ENCODE results near the gene RASGRP1.

RASGRP1 gene

DNA sequence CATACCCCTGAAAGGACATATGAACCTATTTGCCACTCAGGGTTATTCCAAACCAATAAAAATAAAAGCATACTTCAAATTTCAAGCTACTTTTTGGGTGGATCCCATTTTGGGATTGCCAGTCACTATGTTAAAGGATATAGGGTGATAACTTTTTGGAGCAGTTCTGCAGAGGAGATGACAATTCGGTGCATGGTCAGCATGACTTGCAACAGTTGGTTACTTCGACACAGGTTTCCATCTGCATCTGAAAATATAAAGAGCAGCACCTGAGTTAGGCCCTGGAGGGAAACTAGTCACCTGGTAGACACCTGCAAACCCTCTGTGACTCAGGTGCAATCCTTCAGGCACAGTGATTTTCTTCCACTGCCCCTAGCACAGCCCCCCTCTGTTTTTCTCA lies 38.5 kb downstream of the RASGRP1 start:
- H3K27ac ChIP-seq = no peak overlapping the region
- no peak for TF ChIP-seq CTCF (conservative IDR thresholded peaks at IDR 0.05)

DNA sequence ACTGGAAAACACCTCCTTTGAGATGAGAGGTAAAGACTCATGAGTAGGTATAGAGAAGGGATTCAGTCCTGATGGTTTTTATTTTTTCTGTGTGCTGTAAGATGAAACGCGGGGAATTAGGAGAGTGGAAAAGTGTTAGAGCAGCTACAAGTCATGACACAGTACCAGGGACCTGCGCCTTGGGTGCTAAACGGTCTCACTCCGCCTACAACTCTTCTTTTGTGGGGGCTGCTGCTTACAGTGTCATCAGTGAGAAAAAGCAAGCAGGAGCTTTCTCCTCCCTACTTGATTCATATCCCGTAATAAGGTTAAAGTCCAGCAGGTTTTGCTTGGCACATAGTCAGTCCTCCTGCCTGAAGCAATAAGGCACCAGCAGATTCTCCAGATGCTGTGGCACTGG lies 39.1 kb downstream of the RASGRP1 start:
- no peak overlapping the region for H3K27ac ChIP-seq

GRCh38 chr15:38524156-38524555 lies 40.5 kb downstream of the RASGRP1 start:
- no peak for TF ChIP-seq CTCF (conservative IDR thresholded peaks at IDR 0.05)

More for the DNA sequence above, 39.1 kb downstream of the RASGRP1 start:
- no peak for TF ChIP-seq CTCF (conservative IDR thresholded peaks at IDR 0.05)

GRCh38 chr15:38522922-38523321 lies 41.7 kb downstream of the RASGRP1 start:
- H3K27ac ChIP-seq = no peak overlapping the region
- no peak for TF ChIP-seq CTCF (conservative IDR thresholded peaks at IDR 0.05)

More at GRCh38 chr15:38524156-38524555, 40.5 kb downstream of the RASGRP1 start:
- H3K27ac ChIP-seq = no peak overlapping the region

DNA sequence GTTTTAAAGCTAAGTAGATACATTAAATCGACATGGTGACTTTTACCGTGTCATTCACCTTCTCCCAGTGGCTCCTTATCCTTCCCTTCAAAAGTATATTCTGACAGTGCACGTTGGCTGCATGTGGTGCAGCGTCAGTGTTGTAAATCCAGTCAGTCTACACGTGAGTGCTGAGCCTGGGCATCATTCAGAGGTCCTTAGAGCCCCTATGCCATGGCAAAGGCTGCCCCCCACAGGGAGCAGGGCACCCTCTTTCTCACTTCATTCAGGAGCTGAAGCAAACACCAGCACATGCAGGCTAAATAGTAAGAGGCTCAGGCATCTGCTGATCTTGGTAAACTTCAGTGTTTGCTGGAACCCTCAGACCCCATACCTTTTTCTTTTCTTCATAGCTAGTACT lies 43.3 kb downstream of the RASGRP1 start:
- TF ChIP-seq CTCF (conservative IDR thresholded peaks at IDR 0.05) = no peak

DNA sequence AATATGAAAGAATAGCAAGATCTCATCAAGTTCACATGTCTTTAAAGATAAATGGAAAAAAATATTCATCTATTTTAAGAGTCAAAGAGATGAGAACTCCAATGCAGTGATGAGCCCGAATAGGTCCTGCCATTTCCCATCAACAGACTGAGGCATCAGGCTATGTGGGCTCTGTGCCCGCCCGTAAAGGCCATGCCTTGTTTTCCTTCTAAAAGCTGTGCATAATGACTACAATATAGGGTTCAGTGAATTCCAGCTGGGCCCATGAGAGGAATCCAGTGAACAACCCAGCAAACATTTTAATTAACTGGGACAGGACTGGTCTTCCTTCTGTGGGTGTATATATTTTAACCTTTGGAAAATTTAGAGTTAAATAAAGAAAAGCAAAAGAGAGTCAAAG lies 44.6 kb downstream of the RASGRP1 start:
- H3K27ac ChIP-seq = no peak overlapping the region
- no peak for TF ChIP-seq CTCF (conservative IDR thresholded peaks at IDR 0.05)

More for the DNA sequence above, 43.3 kb downstream of the RASGRP1 start:
- no peak overlapping the region for H3K27ac ChIP-seq

- no peak overlapping the region for H3K27ac ChIP-seq
- TF ChIP-seq CTCF (conservative IDR thresholded peaks at IDR 0.05) = no peak
These were observed 46.5 kb downstream of the RASGRP1 start for GRCh38 chr15:38518084-38518483.

All from VCaP (cell line).